ENCODE results near the gene ZNF492.

The ZNF492 gene

GRCh38 chr19:22619371-22619770 is 14.8 kb upstream of the ZNF492 start:
- H4K20me1 ChIP-seq (ENCODE audit: low read depth, low read length) = no peaks in the 10 kb centered on the region
- TF ChIP-seq EZH2phosphoT487 (conservative IDR thresholded peaks at IDR 0.05; ENCODE audit: low read length) (no peak), CTCF (IDR thresholded peaks at IDR 0.05; ENCODE audit: insufficient read depth, low read length, poor library complexity, severe bottlenecking) (no peak)
- no peaks in the 10 kb centered on the region for H3F3A ChIP-seq (ENCODE audit: insufficient read depth)
- no peaks in the 10 kb centered on the region for H3K79me2 ChIP-seq (ENCODE audit: insufficient read depth, low read length)
- no peaks in the 10 kb centered on the region for H3K27me3 ChIP-seq (ENCODE audit: low read length)
- no peaks in the 10 kb centered on the region; the same call in 1 of the 2 replicates for H3K9me3 ChIP-seq (ENCODE audit: insufficient read depth, low read length)
- H3K27ac ChIP-seq (ENCODE audit: low read depth, low read length) = no peak overlapping the region
- H3K4me3 ChIP-seq (ENCODE audit: insufficient read depth, low read length, poor library complexity, severe bottlenecking) = no peak overlapping the region
- H3K4me2 ChIP-seq (ENCODE audit: low read depth, low read length, poor library complexity, severe bottlenecking) = no peak overlapping the region
- H2AFZ ChIP-seq (ENCODE audit: low read depth, low read length, severe bottlenecking) = no peak overlapping the region
- no peaks in the 10 kb centered on the region for H3K9me2 ChIP-seq (replicated peaks; ENCODE audit: insufficient read depth, low read length)
- H3K9ac ChIP-seq (ENCODE audit: low read length) = no peak overlapping the region
- H3K36me3 ChIP-seq (ENCODE audit: low read length) = no peaks in the 10 kb centered on the region

GRCh38 chr19:22619932-22620331 is 14.2 kb upstream of the ZNF492 start:
- H3K27me3 ChIP-seq (ENCODE audit: low read length) = no peaks in the 10 kb centered on the region
- TF ChIP-seq EZH2phosphoT487 (conservative IDR thresholded peaks at IDR 0.05; ENCODE audit: low read length) = no peak
- no peak for TF ChIP-seq CTCF (IDR thresholded peaks at IDR 0.05; ENCODE audit: insufficient read depth, low read length, poor library complexity, severe bottlenecking)
- no peak overlapping the region for H3K4me3 ChIP-seq (ENCODE audit: insufficient read depth, low read length, poor library complexity, severe bottlenecking)
- no peaks in the 10 kb centered on the region for H3K36me3 ChIP-seq (ENCODE audit: low read length)
- H3K9me3 ChIP-seq (ENCODE audit: insufficient read depth, low read length) = no peaks in the 10 kb centered on the region; the same call in 1 of the 2 replicates
- no peak overlapping the region for H2AFZ ChIP-seq (ENCODE audit: low read depth, low read length, severe bottlenecking)
- no peak overlapping the region for H3K9ac ChIP-seq (ENCODE audit: low read length)
- no peaks in the 10 kb centered on the region for H3K9me2 ChIP-seq (replicated peaks; ENCODE audit: insufficient read depth, low read length)
- no peaks in the 10 kb centered on the region for H4K20me1 ChIP-seq (ENCODE audit: low read depth, low read length)
- H3K79me2 ChIP-seq (ENCODE audit: insufficient read depth, low read length) = no peaks in the 10 kb centered on the region
- H3K27ac ChIP-seq (ENCODE audit: low read depth, low read length) = no peak overlapping the region
- no peaks in the 10 kb centered on the region for H3F3A ChIP-seq (ENCODE audit: insufficient read depth)
- no peak overlapping the region for H3K4me2 ChIP-seq (ENCODE audit: low read depth, low read length, poor library complexity, severe bottlenecking)

GRCh38 chr19:22620401-22620800 is 13.7 kb upstream of the ZNF492 start:
- Histone ChIP-seq H3K4me2 (ENCODE audit: low read depth, low read length, poor library complexity, severe bottlenecking) (no peak overlapping the region), H3K9ac (ENCODE audit: low read length) (no peak overlapping the region), H3K9me3 (ENCODE audit: insufficient read depth, low read length) (no peaks in the 10 kb centered on the region; the same call in 1 of the 2 replicates), H3K27ac (ENCODE audit: low read depth, low read length) (no peak overlapping the region), H3F3A (ENCODE audit: insufficient read depth) (no peaks in the 10 kb centered on the region), H3K9me2 (replicated peaks; ENCODE audit: insufficient read depth, low read length) (no peaks in the 10 kb centered on the region), H2AFZ (ENCODE audit: low read depth, low read length, severe bottlenecking) (no peak overlapping the region), H3K36me3 (ENCODE audit: low read length) (no peaks in the 10 kb centered on the region), H3K4me3 (ENCODE audit: insufficient read depth, low read length, poor library complexity, severe bottlenecking) (no peak overlapping the region), H3K27me3 (ENCODE audit: low read length) (no peaks in the 10 kb centered on the region), H3K79me2 (ENCODE audit: insufficient read depth, low read length) (no peaks in the 10 kb centered on the region), H4K20me1 (ENCODE audit: low read depth, low read length) (no peaks in the 10 kb centered on the region)
- no peak for TF ChIP-seq CTCF (IDR thresholded peaks at IDR 0.05; ENCODE audit: insufficient read depth, low read length, poor library complexity, severe bottlenecking)
- TF ChIP-seq EZH2phosphoT487 (conservative IDR thresholded peaks at IDR 0.05; ENCODE audit: low read length) = no peak

Data from SU-DHL-6 (cell line).